Psoas muscle (tissue), 8 donors: Measurements from ENCODE around the gene H3-3A. TPM values are rescaled to one million over a fixed set of nuclear protein-coding genes. Genes with fewer than 3 reads are reported as not detected.

Source experiments
- ATAC-seq, 4 donors: fragments of 200-7000 bp; cut with Tn5 transposase; one replicate each; pipeline ENCODE4 v1.9.1; 2020; ENCODE audit warnings: moderate library complexity in 3 of 4, mild to moderate bottlenecking in 2 of 4
- DNase-seq, 2 donors: peaks; one replicate each; pipeline ENCODE4 v3.0.0-alpha.2; 2020
- H3K27ac ChIP-seq: fragments of 200-600 bp; one replicate; pipeline ENCODE4 v1.8.0; 2022
- H3K27me3 ChIP-seq, 3 donors: fragments of 200-600 bp in 1 of 3; one replicate each; pipeline versions ENCODE4 v1.6.1 to v1.8.0; 2013 to 2022; ENCODE audit warnings: low read length in 2 of 3, mild to moderate bottlenecking in 2 of 3, moderate library complexity in 1 of 3; ENCODE audit not compliant: insufficient read depth in 3 of 3
- H3K36me3 ChIP-seq, 2 donors: fragments of 200-600 bp in 1 of 2; one replicate each; pipeline versions ENCODE4 v1.6.1 to v1.8.0; 2013 to 2022; ENCODE audit warnings: low read depth in 1 of 2, mild to moderate bottlenecking in 1 of 2, moderate library complexity in 1 of 2; ENCODE audit not compliant: insufficient read depth in 1 of 2
- H3K4me1 ChIP-seq: fragments of 200-600 bp; one replicate; pipeline ENCODE4 v1.8.0; 2022
- H3K4me3 ChIP-seq: fragments of 200-600 bp; one replicate; pipeline ENCODE4 v1.8.0; 2022; ENCODE audit warnings: mild to moderate bottlenecking
- H3K9me3 ChIP-seq: fragments of 200-600 bp; one replicate; pipeline ENCODE4 v1.8.0; 2022
- whole genome bisulfite sequencing, 3 donors: extraction: QIAGEN DNeasy Blood & Tissue Kit; methylation state at CpG; one replicate each; pipeline versions ENCODE4 v1.1.6 to v1.1.7; 2013; 5-methylcytosine and 5-hydroxymethylcytosine counted together
- intact Hi-C, 2 donors: fragments of 100-400 bp; cut with DNase I; formaldehyde crosslinking; loops; one replicate each; pipeline versions ENCODE4 v1.11.0 to v1.14.2; 2022
- polyA plus RNA-seq, 3 donors: library from polyadenylated mRNA; stranded (reverse); fragments of 200-250 nt; gene quantifications; one replicate each; pipeline ENCODE4 v1.2.3, GENCODE V29; 2013
- total RNA-seq, 4 donors: library from RNA; stranded (reverse); fragmentation: NEBNext Ultra II Directional in 2 of 4; extraction: Animal tissue kit (Norgen Biotek cat#: 25700) in 2 of 4; gene quantifications; one replicate each; pipeline versions ENCODE4 v1.2.1 to v1.2.4, GENCODE V29; 2021 to 2023
- TF ChIP-seq, protein P1 (sequence below): fragments of 200-600 bp; IDR thresholded peaks from one replicate; pipeline ENCODE4 v1.8.0; 2022; ENCODE audit warnings: antibody characterized with exemption
- donor health status: healthy with polysubstance abuse.
- donor health status: DM: no; HTN: no; CAD: no; lungs with moderate emphysema.
- donor health status: Bipolar disorder and iron deficiency.
- donor health status: healthy.
- donor health status: DM: yes; HTN: yes; CAD: no.
- donor health status: DM: no; HTN: no; CAD: no.
- donor health status: DM: no; HTN: no; CAD: no.
- donor health status: DM: yes; HTN: yes; CAD: no.

The H3-3A gene
- total and polyA plus RNA-seq, 7 donors: 187 to 284 (median 210) TPM

DNA sequence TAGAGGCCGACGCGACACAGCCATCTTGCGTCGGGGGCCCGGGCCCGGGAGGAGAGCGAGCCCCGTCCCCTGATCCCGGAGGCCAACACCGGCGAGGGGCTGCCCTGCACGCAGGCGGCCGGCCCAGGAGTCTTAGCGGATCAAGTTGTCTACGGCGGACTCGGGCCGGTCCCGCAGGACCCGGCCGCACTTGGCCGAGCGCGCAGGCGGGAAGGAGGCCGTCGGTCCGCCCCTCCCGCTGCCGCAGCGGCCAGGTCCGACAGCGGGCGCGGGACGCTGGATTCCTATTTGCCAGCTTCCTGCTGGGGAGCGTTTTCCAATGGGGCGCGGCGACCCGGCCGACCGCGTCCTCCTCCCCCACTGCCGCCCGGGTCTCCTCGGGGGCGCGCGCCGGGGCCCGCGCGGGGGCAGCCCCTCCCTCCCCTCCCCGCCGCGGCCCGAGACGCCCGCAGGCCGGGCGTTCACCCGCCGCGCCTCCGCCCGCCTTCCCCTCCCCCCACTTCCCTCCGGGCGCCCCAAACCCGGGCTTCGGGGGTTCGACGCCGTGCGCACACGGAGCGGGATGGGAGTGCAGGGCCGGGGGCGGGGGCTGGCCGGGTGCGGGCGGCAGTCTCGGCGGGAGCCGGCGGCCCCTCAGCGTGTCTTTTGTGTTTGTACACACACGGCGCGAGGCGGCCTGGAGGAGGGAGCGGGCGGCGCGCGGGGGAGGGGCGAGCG, 517 bp upstream of the H3-3A start:
- ATAC-seq: peak; percentile 71 to 78 (median 75)
- Histone ChIP-seq H3K27ac (peak overlapping the region; percentile 99), H3K4me3 (peak overlapping the region; percentile 95), H3K9me3 (no peaks in the 10 kb centered on the region), H3K36me3 (peaks cover 0 to 30% of the 10 kb centered on the region in 2 donors), H3K27me3 (no peaks in the 10 kb centered on the region), H3K4me1 (peaks cover 34% of the 10 kb centered on the region)
- 0% methylated on average over 48 to 100 of the region's 100 CpGs for WGBS, 3 donors
- TF ChIP-seq, protein P1, sequence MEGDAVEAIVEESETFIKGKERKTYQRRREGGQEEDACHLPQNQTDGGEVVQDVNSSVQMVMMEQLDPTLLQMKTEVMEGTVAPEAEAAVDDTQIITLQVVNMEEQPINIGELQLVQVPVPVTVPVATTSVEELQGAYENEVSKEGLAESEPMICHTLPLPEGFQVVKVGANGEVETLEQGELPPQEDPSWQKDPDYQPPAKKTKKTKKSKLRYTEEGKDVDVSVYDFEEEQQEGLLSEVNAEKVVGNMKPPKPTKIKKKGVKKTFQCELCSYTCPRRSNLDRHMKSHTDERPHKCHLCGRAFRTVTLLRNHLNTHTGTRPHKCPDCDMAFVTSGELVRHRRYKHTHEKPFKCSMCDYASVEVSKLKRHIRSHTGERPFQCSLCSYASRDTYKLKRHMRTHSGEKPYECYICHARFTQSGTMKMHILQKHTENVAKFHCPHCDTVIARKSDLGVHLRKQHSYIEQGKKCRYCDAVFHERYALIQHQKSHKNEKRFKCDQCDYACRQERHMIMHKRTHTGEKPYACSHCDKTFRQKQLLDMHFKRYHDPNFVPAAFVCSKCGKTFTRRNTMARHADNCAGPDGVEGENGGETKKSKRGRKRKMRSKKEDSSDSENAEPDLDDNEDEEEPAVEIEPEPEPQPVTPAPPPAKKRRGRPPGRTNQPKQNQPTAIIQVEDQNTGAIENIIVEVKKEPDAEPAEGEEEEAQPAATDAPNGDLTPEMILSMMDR: no peak
- intact Hi-C loops: loop anchor here (2.0 to 5.0 kb wide), 2 partner anchors 60 to 63 kb away; partner anchors contain the start of gene SDE2 (in 1 of the 2)
- peak; percentile 85 to 89 for DNase-seq

DNA sequence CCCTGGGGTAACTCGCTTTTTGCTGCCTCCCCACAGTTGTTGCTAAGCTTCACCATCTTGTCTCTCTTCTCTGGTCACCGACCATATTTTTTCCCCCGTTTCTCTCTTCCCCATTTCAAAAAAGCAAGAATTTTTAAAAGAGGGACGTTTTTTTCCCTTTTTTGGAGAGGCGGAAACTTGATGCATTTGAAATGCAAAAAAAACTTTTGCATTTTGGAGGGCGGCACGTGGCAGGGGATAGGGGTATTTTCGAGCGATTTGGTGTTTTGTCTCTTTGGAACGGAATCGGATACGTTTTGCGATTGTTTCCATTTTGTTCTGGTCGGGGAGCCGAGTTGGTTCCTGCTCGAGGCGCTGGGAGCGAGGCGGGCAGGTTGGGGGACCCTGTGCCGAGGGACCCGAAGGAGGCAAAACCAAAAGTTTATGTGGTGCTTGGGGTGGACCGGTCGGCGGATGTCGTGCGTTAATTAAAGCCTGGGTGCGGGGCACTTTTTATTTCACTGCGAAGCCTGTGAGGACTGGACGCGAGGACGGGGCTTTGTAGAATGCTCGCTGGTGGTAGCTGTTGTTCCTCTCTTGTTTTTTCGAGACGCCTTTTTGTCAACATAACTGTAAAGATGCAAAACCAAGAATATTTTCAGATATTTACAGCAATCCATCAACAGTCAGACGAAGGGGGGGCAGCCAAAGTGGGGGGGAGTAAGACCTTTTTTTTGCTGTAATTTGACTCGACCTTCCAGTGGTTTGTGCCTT, 884 bp downstream of the H3-3A start:
- H3K4me1 ChIP-seq: peaks cover 39% of the 10 kb centered on the region
- WGBS, 3 donors: 0% methylated on average over 36 of the region's 36 CpGs
- peaks cover 0 to 39% of the 10 kb centered on the region in 2 donors for H3K36me3 ChIP-seq
- H3K4me3 ChIP-seq: peak overlapping the region; percentile 95
- peak; percentile 29 to 67 for DNase-seq
- peak overlapping the region; percentile 99 for H3K27ac ChIP-seq
- TF ChIP-seq, protein P1: no peak
- H3K27me3 ChIP-seq: no peaks in the 10 kb centered on the region
- intact Hi-C loops: loop anchor here (2.0 to 5.0 kb wide), 2 partner anchors 61 to 65 kb away; partner anchors contain the start of gene SDE2 (in 1 of the 2)
- peak in 3 of 4 donors; percentile 21 to 59 (median 29) for ATAC-seq
- H3K9me3 ChIP-seq: no peaks in the 10 kb centered on the region

DNA sequence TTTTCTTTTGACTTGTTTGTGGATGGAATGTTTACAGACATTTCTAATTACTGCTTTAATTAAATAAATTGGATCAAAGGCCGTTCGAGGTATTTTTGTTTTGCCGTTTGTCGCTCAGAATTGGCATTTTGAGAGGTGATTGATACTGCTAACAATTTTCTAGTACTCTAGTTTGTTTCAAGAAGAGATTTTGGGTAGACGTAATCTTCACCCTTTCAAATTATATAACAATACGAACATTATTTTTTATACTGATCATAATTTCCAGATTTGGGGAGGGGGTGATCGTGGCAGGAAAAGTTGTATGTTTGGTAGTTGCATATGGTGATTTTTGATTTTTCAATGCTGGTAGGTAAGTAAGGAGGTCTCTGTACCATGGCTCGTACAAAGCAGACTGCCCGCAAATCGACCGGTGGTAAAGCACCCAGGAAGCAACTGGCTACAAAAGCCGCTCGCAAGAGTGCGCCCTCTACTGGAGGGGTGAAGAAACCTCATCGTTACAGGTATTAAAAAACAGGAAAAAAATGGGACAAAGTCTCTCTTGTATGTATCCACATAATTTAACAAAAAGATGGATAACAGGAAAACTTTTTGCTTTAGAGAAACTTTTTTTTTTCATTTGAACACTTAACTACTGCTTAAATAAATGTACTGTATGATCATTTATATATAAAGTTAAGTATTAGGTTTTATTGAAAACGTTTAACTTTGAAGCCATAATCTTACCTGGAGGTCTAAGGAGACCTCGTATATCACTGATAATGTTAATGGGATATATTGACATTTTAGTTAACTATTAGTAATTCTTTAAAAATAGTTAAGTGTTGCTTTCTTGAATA, 1.7 kb downstream of the H3-3A start:
- H3K9me3 ChIP-seq: no peaks in the 10 kb centered on the region
- peak overlapping the region; percentile 95 for H3K4me3 ChIP-seq
- TF ChIP-seq, protein P1: peak; percentile 74
- no peak for DNase-seq
- H3K4me1 ChIP-seq: peaks cover 41% of the 10 kb centered on the region
- WGBS, 3 donors: 1 to 3% (median 1%) methylated on average over 17 of the region's 17 CpGs
- peaks cover 0 to 41% of the 10 kb centered on the region in 2 donors for H3K36me3 ChIP-seq
- intact Hi-C loops: loop anchor here (2.0 to 5.0 kb wide), 2 partner anchors 62 to 65 kb away; partner anchors contain the start of gene SDE2 (in 1 of the 2)
- peak overlapping the region; percentile 99 for H3K27ac ChIP-seq
- peak in 2 of 4 donors; percentile 24 to 45 for ATAC-seq
- H3K27me3 ChIP-seq: no peaks in the 10 kb centered on the region

DNA sequence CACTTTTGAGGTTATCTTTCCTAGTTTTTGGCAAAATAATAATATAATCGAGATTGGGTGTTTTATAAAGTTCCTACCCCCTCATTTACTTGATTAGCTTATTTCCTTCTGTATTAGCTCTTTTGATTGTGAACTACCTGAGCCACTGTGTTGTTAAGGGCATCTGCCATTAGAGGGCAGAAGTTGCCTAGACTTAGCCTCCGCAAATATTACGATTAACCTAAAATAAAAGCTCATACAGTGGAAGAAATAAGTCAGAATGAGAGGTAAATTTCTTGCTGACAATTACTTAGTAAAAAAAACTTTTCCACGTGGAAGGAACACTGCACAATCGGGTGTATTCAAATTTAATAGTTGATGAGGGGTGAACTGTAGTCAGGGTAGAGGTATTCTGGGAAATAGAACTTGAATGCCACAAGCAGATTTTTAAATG, 2.3 kb downstream of the H3-3A start:
- peaks cover 0 to 47% of the 10 kb centered on the region in 2 donors for H3K36me3 ChIP-seq
- no peaks in the 10 kb centered on the region for H3K27me3 ChIP-seq
- peak overlapping the region; percentile 99 for H3K27ac ChIP-seq
- H3K4me1 ChIP-seq: peaks cover 41% of the 10 kb centered on the region
- peak overlapping the region; percentile 95 for H3K4me3 ChIP-seq
- H3K9me3 ChIP-seq: no peaks in the 10 kb centered on the region
- TF ChIP-seq, protein P1: peak; percentile 67
- intact Hi-C loops: loop anchor here (1.0 to 5.0 kb wide), 2 partner anchors 56 to 63 kb away; no protein-coding TSS in a partner anchor
- WGBS, 3 donors: 1% methylated on average over 5 of the region's 5 CpGs
- ATAC-seq (peak in 1 of 4 donors; percentile 30), DNase-seq (no peak)
